Left renal pelvis (tissue), 4 donors: ENCODE measurements around the gene CITED4. TPM values are rescaled to one million over a fixed set of nuclear protein-coding genes. Genes with fewer than 3 reads are reported as not detected.

Experiments used
- DNase-seq, 4 donors: peaks; one replicate each; pipeline ENCODE4 v3.0.0-alpha.2; 2013; ENCODE audit warnings: low read depth in 4 of 4, low spot score in 3 of 4
- polyA plus RNA-seq, 4 donors: library from polyadenylated mRNA; unstranded; fragments of 120-200 nt; gene quantifications; one replicate each; pipeline ENCODE4 v1.2.1, GENCODE V29; 2013; ENCODE audit not compliant: insufficient read length in 4 of 4

The CITED4 gene
- polyA plus RNA-seq, 4 donors, result 2.6 to 6.3 (median 3.8) TPM

GRCh38 chr1:40817791-40818263 is 44.3 kb downstream of the CITED4 start:
- DNase-seq, result no peak

GRCh38 chr1:40815420-40815819 is 46.7 kb downstream of the CITED4 start:
- no peak for DNase-seq

Other genes with a start within 250 kb of the CITED4 start
- 1 to 10 TPM; 1.4 to 2.8 (median 1.6) TPM for gene RIMS3, start 196.7 kb downstream of the CITED4 start, polyA plus RNA-seq
- 100 to 1,000 TPM in 1 of 4 donors, 10 to 100 TPM in 3; 71.0 to 113 (median 96.5) TPM for gene NFYC, start 170.7 kb downstream of the CITED4 start, polyA plus RNA-seq
- gene KCNQ4, start 78.6 kb downstream of the CITED4 start, polyA plus RNA-seq, result 1 to 10 TPM; 1.3 to 2.9 (median 1.7) TPM
- 10 to 100 TPM; 26.2 to 36.3 (median 29.5) TPM for gene CTPS1, start 117.3 kb upstream of the CITED4 start, polyA plus RNA-seq
- 1 to 10 TPM in 1 of 4 donors, under 1 TPM in 3; 0.36 to 1.1 (median 0.42) TPM for gene SLFNL1, start 159.4 kb upstream of the CITED4 start, polyA plus RNA-seq